Measurements from ENCODE around the gene MLXIPL.
"Not testable (repeated sequence)": the region's sequence is repeated elsewhere in the genome, so short reads cannot be mapped to it uniquely, and the experiment has no call there.

DNA sequence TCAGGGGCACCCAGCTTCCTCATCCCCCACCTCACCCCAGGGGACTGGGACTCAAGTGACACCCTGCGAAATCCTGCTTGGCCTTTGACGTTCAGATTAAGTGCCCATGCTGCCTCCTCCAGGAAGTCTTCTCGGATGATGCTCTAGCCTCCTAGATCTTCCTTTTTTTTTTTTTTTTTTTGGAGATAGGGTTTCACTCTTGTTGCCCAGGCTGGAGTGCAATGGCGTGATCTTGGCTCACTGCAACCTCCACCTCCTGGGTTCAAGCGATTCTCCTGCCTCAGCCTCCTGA, 16.7 kb downstream of the MLXIPL start:
- not testable (repeated sequence) for TF ChIP-seq EZH2, EZH2phosphoT487 (IDR thresholded peaks at IDR 0.05)
- TF ChIP-seq, protein P1, sequence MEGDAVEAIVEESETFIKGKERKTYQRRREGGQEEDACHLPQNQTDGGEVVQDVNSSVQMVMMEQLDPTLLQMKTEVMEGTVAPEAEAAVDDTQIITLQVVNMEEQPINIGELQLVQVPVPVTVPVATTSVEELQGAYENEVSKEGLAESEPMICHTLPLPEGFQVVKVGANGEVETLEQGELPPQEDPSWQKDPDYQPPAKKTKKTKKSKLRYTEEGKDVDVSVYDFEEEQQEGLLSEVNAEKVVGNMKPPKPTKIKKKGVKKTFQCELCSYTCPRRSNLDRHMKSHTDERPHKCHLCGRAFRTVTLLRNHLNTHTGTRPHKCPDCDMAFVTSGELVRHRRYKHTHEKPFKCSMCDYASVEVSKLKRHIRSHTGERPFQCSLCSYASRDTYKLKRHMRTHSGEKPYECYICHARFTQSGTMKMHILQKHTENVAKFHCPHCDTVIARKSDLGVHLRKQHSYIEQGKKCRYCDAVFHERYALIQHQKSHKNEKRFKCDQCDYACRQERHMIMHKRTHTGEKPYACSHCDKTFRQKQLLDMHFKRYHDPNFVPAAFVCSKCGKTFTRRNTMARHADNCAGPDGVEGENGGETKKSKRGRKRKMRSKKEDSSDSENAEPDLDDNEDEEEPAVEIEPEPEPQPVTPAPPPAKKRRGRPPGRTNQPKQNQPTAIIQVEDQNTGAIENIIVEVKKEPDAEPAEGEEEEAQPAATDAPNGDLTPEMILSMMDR (IDR thresholded peaks at IDR 0.05): not testable (repeated sequence)

Data from neural progenitor cell (in vitro differentiated cells).